Ishikawa (cell line): ENCODE measurements around the gene TSHZ3.

Experiments used
- CEBPB ChIP-seq: IDR thresholded peaks from 2 replicates; pipeline ENCODE4 v1.6.1; 2012
- CREB1 ChIP-seq: IDR thresholded peaks from 2 replicates; pipeline ENCODE4 v1.6.1; 2012; ENCODE audit warnings: low read depth
- EGR1 ChIP-seq: IDR thresholded peaks from 2 replicates; pipeline ENCODE4 v1.6.1; 2012
- EP300 ChIP-seq: IDR thresholded peaks from 2 replicates; pipeline ENCODE4 v1.6.1; 2012; ENCODE audit warnings: borderline replicate concordance
- FOXM1 ChIP-seq: IDR thresholded peaks from 2 replicates; pipeline ENCODE4 v1.6.1; 2012; ENCODE audit warnings: low read depth, borderline replicate concordance
- NFIC ChIP-seq: IDR thresholded peaks from 2 replicates; pipeline ENCODE4 v1.6.1; 2012
- RAD21 ChIP-seq: IDR thresholded peaks from 2 replicates; pipeline ENCODE4 v1.6.1; 2012; ENCODE audit warnings: low read depth
- TAF1 ChIP-seq: IDR thresholded peaks from 2 replicates; pipeline ENCODE4 v1.6.1; 2012; ENCODE audit warnings: low read depth, mild to moderate bottlenecking
- TCF12 ChIP-seq: IDR thresholded peaks from 2 replicates; pipeline ENCODE4 v1.6.1; 2012; ENCODE audit warnings: low read depth
- TEAD4 ChIP-seq: IDR thresholded peaks from 2 replicates; pipeline ENCODE4 v1.6.1; 2012
- YY1 ChIP-seq: IDR thresholded peaks from 2 replicates; pipeline ENCODE4 v1.6.1; 2012; ENCODE audit warnings: low read depth
- ZBTB7A ChIP-seq: IDR thresholded peaks from 2 replicates; pipeline ENCODE4 v1.6.1; 2012; ENCODE audit warnings: low read depth
- TF ChIP-seq, protein P1 (sequence below): IDR thresholded peaks from 2 replicates; pipeline ENCODE4 v1.6.1; 2012
- TF ChIP-seq, protein P2 (sequence below): IDR thresholded peaks from 2 replicates; pipeline ENCODE4 v1.6.1; 2012; ENCODE audit warnings: low read depth, mild to moderate bottlenecking
- TF ChIP-seq, protein P3 (sequence below): IDR thresholded peaks from 2 replicates; pipeline ENCODE4 v1.6.1; 2012

Gene TSHZ3

DNA sequence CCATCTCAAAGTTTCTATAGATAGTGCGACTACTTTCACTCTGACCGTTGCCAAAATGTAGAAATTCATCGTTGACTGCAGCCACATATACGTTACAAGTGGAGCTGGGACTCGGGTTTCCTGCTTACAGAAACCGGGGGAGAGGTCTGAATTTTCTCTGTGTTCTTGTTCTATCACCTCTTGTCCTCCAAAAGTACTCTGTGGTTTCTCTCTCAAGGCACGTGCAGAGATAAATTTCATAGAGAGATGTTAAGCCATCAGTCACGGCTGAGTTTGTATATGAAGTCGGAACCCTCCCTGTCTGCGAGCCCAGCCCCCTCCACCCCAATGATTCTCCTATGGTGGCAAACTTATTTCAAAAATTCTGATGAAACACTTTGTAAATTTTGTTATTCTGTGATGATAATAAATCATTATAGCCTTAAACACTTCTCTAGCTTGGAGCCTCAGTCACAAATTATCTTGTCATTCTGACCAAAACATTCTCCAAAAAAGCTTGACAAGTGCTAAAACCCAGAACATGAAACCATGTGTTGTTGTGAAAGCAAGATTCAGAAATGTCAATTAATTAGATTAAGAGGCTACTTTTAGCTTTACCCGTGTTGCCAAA is 87.5 kb downstream of the TSHZ3 start:
- TF ChIP-seq CEBPB (no peak), NFIC (no peak), RAD21 (no peak), CREB1 (no peak), TEAD4 (no peak), TAF1 (no peak), FOXM1 (no peak), EGR1 (no peak), TCF12 (no peak), YY1 (no peak), ZBTB7A (no peak), EP300 (no peak)
- TF ChIP-seq, protein P1, sequence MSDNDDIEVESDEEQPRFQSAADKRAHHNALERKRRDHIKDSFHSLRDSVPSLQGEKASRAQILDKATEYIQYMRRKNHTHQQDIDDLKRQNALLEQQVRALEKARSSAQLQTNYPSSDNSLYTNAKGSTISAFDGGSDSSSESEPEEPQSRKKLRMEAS, result no peak
- TF ChIP-seq, protein P2, sequence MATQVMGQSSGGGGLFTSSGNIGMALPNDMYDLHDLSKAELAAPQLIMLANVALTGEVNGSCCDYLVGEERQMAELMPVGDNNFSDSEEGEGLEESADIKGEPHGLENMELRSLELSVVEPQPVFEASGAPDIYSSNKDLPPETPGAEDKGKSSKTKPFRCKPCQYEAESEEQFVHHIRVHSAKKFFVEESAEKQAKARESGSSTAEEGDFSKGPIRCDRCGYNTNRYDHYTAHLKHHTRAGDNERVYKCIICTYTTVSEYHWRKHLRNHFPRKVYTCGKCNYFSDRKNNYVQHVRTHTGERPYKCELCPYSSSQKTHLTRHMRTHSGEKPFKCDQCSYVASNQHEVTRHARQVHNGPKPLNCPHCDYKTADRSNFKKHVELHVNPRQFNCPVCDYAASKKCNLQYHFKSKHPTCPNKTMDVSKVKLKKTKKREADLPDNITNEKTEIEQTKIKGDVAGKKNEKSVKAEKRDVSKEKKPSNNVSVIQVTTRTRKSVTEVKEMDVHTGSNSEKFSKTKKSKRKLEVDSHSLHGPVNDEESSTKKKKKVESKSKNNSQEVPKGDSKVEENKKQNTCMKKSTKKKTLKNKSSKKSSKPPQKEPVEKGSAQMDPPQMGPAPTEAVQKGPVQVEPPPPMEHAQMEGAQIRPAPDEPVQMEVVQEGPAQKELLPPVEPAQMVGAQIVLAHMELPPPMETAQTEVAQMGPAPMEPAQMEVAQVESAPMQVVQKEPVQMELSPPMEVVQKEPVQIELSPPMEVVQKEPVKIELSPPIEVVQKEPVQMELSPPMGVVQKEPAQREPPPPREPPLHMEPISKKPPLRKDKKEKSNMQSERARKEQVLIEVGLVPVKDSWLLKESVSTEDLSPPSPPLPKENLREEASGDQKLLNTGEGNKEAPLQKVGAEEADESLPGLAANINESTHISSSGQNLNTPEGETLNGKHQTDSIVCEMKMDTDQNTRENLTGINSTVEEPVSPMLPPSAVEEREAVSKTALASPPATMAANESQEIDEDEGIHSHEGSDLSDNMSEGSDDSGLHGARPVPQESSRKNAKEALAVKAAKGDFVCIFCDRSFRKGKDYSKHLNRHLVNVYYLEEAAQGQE, result no peak
- TF ChIP-seq, protein P3, sequence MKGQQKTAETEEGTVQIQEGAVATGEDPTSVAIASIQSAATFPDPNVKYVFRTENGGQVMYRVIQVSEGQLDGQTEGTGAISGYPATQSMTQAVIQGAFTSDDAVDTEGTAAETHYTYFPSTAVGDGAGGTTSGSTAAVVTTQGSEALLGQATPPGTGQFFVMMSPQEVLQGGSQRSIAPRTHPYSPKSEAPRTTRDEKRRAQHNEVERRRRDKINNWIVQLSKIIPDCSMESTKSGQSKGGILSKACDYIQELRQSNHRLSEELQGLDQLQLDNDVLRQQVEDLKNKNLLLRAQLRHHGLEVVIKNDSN, result no peak

DNA sequence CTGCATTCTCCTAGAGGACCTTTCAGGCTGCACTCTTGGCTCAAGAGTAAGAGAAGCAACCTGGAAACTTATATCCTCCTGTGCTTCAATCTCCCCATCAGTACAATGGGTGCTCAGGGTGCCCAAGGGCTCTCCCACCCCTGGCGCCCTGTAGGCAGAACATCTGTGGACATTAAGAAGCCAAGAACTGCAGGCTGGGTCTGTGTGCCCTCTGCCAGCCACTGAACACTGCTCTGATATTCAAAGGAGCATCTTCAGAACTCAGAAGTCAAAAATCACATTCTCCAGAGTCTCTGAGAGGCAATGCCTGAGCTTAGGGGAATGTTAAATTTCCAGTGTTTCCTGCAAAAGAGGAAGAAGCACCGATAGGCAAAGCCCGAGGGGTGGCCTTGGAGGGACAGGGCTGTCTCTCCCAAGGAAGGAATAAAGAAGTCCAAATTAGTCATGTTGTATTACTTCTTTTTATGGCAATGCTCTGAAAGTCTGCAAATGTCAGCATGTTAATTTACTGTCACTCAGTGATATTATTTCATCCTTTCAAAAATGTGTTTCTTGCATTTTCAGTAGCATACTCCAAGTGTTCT is 88.1 kb downstream of the TSHZ3 start:
- TF ChIP-seq YY1, result no peak
- TF ChIP-seq, protein P2, result no peak
- TF ChIP-seq TAF1, result no peak
- no peak for TF ChIP-seq EP300
- TF ChIP-seq RAD21, result no peak
- TF ChIP-seq EGR1, result no peak
- no peak for TF ChIP-seq NFIC
- no peak for TF ChIP-seq TCF12
- TF ChIP-seq, protein P3, result no peak
- TF ChIP-seq CREB1, result no peak
- TF ChIP-seq TEAD4, result no peak
- TF ChIP-seq ZBTB7A, result no peak
- TF ChIP-seq FOXM1, result no peak
- TF ChIP-seq, protein P1, result no peak
- no peak for TF ChIP-seq CEBPB

GRCh38 chr19:31260171-31260933 is 88.9 kb downstream of the TSHZ3 start:
- TF ChIP-seq CREB1 (no peak), RAD21 (no peak), EGR1 (no peak), YY1 (no peak), EP300 (no peak), TCF12 (no peak), TEAD4 (no peak)
- TF ChIP-seq, protein P2, result no peak
